Epithelial cell of proximal tubule (primary cell): Measurements from ENCODE around the gene PANX1. TPM values are rescaled to one million over a fixed set of nuclear protein-coding genes. Genes with fewer than 3 reads are reported as not detected.
A peak's percentile ranks its signal among the peaks of the same experiment; 100 is the strongest.
"Not testable (repeated sequence)": the region's sequence is repeated elsewhere in the genome, so short reads cannot be mapped to it uniquely, and the experiment has no call there.

Source experiments
- DNase-seq: peaks from one replicate; pipeline ENCODE4 v3.0.0-alpha.2; 2011; ENCODE audit warnings: low read depth
- H3K4me3 ChIP-seq: 2 replicates; pipeline ENCODE4 v1.5.1; 2011; ENCODE audit warnings: low read depth, mild to moderate bottlenecking, low read length
- total RNA-seq: library from RNA; depleted of rRNA; stranded (reverse); fragments of >200 nt; gene quantifications from 2 replicates; pipeline ENCODE4 v1.2.3, GENCODE V29; 2015
- TF ChIP-seq, protein P1 (sequence below): conservative IDR thresholded peaks from 2 replicates; pipeline ENCODE4 v1.5.1; 2012; ENCODE audit warnings: low read depth, mild to moderate bottlenecking, low read length

PANX1 gene
- total RNA-seq, 1 donor from 2014 or later = 28.9 TPM

DNA sequence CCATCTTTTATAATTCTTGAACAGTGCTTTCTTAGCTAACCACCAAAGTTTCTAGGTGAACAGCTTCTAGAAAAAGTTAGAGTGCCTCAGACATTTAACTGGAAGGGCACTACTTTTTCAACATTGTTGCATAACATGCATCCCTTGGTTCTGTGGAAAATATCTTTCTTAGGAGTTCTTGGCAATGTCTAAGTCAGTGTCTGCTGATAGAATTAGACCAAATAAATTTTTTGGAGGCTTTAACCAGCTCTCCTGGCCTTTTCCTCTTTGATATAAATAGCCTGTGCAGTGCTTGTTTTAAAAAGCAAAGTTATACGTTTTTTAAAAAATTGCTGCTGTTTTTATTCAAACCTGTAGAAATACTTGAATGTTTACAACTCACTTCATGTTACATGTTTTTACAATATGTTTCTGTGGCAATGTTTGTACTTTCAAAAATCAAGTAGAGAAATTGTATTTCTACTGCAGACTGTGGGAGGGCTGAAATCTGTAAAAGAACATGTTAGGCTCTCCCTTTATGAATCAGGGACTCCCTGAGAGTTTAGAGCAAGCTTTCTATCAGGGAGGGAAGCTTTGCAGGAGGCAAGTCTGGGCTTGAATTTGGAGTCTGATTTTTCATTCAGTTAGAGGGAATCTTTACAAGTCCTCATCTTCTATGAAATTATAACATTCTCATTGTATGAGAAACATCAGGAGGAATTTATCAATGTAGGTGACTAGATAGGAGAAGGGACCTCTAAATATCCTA, 16.3 kb upstream of the PANX1 start:
- DNase-seq = no peak
- TF ChIP-seq, protein P1, sequence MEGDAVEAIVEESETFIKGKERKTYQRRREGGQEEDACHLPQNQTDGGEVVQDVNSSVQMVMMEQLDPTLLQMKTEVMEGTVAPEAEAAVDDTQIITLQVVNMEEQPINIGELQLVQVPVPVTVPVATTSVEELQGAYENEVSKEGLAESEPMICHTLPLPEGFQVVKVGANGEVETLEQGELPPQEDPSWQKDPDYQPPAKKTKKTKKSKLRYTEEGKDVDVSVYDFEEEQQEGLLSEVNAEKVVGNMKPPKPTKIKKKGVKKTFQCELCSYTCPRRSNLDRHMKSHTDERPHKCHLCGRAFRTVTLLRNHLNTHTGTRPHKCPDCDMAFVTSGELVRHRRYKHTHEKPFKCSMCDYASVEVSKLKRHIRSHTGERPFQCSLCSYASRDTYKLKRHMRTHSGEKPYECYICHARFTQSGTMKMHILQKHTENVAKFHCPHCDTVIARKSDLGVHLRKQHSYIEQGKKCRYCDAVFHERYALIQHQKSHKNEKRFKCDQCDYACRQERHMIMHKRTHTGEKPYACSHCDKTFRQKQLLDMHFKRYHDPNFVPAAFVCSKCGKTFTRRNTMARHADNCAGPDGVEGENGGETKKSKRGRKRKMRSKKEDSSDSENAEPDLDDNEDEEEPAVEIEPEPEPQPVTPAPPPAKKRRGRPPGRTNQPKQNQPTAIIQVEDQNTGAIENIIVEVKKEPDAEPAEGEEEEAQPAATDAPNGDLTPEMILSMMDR = no peak
- H3K4me3 ChIP-seq = no peak overlapping the region

DNA sequence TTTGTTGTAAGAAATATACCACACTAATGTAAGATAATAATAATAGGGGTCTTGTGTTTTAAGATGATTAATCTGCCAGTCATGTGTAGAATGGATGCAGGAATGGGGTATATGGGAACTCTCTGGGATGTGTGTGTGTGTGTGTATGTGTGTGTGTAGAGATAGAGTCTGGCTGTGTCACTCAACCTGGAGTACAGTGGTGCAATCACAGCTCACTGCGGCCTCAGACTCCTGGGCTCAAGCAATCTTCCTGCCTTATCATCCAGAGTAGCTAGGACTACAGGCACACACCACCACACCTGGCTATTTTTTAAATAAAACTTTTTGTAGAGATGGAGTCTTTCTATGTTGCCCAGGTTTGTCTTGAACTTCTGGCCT, 11.5 kb upstream of the PANX1 start:
- no peak for DNase-seq
- no peak overlapping the region for H3K4me3 ChIP-seq
- TF ChIP-seq, protein P1 = no peak

DNA sequence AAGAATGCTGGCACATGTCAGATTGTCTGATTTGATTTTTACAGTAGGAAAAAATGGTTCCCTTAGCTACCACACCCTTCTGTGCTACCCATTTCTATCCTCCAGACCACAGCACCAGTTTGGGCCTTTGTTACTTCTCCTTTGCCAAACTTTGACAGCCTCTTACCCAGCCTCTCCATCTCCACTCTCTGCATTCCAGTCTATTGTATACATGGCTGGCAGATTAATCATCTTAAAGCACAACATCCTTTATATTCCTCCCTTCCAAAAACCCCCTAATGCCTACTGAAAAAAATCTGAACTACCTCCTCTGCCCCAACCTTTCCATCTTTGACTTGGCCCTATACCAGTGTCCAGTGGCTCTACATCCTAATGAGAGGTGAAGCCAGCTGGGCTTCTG, 10.8 kb upstream of the PANX1 start:
- TF ChIP-seq, protein P1 = no peak
- DNase-seq = no peak
- H3K4me3 ChIP-seq = no peak overlapping the region

DNA sequence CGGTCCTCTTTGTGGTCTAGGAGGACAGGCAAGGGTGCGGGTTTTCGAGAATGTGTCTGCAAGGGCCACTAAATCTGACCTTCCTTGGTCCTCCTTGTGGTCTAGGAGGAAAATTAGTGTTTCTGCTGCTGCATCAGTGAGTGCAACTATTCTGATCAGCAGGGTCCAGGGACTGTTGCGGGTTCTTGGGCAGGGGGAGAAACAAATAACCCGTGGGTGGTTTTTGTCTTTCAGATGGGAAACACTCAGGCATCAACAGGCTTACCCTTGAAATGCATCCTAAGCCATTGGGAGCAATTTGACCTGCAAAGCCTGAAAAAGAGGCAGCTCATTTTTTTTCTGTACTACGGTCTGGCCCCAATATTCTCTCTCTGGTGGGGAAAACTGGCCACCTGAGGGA, 9.0 kb upstream of the PANX1 start:
- H3K4me3 ChIP-seq = not testable (repeated sequence)

DNA sequence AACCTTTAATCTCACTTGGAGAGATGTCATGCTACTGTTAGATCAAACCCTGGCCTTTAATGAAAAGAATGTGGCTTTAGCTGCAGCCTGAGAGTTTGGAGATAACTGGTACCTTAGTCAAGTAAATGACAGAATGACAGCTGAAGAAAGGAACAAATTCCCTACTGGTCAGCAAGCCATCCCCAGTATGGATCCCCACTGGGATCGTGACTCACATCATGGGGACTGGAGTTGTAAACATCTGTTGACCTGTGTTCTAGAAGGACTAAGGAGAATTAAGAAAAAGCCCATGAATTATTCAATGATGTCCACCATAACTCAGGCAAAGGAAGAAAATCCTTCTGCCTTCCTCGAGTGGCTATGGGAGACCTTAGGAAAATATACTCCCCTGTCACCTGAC, 8.1 kb upstream of the PANX1 start:
- DNase-seq, H3K4me3 ChIP-seq: not testable (repeated sequence)

More for the DNA sequence above, 9.0 kb upstream of the PANX1 start:
- DNase-seq = not testable (repeated sequence)

DNA sequence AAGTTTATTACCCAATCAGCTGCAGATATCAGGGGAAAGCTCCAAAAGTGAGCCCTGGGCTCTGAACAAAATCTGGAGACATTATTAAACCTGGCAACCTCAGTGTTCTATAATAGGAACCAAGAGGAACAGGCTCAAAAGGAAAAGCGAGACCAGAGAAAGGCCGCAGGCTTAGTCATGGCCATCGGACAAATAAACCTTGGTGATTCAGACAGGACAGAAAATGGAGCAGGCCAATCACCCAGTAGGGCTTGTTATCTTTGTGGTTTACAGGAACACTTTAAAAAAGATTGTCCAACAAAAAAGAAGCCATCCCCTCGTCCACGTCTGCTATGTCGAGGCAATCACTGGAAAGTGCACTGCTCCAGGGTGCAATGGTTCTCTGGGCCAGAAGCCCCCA, 7.7 kb upstream of the PANX1 start:
- no peak overlapping the region for H3K4me3 ChIP-seq
- DNase-seq = no peak
- TF ChIP-seq, protein P1 = no peak

DNA sequence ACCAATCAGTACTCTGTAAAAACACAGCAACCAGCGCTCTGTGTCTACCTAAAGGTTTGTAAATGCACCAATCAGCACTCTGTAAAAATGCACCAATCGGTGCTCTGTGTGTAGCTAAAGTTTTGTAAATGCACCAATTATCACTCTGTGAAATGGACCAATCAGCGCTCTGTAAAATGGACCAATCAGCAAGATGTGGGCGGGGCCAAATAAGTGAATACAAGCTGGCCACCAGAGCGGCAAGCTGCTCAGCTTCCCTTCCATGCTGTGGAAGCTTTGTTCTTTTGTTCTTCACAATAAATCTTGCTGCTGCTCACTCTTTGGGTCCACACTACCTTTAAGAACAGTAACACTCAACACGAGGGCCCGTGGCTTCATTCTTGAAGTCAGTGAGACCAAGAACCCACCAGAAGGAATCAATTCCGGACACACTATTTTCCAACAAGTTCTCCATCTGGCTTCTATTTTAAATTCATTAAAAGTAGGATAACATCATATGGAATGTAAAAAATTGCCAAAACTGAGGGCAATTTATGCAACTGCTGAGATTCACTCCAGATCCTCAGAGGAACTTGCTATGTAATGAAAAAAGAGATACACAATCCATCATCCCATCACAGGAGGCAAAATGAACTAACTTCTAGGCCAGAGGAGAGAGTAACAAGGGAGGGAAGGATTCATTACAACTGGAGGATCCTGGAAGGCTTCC, 3.1 kb upstream of the PANX1 start:
- TF ChIP-seq, protein P1 = no peak
- H3K4me3 ChIP-seq = no peak overlapping the region
- no peak for DNase-seq

DNA sequence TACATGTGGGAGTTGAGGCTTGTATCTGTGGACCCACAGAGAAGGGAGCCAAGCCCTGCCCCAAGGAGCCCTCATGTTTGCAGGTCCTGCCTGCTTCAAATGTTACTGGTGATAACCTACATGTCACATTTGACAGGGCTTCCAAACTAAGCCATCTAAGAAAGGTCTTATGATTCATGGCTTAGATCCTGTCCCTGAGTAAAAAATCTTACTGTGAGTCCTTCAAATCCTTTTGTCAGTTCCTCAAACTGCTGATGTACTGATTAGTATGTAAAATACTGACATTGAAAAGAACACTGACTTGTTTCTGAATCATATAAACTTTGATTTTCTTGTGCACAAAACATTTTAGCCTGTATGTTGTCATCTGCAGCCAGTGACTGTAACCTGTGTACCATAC, 1.0 kb upstream of the PANX1 start:
- peak overlapping the region; percentile 72 for H3K4me3 ChIP-seq
- no peak for DNase-seq
- TF ChIP-seq, protein P1 = no peak
